SK-N-SH (cell line): Measurements from ENCODE around the gene MYO18A. TPM values are rescaled to one million over a fixed set of nuclear protein-coding genes. Genes with fewer than 3 reads are reported as not detected.

Experiments used
- CTCF ChIA-PET: fragments of 300-600, 350-600 bp; formaldehyde crosslinking; extraction: SDS; loops from one replicate; lab custom pipeline; 2021; lab: Yijun Ruan, JAX
- POLR2A ChIA-PET: fragments of 350-600 bp; sonication (Branson Sonifier 250); formaldehyde crosslinking; extraction: SDS; loops from one replicate; lab custom pipeline; 2020; ENCODE audit warnings: antibody characterized with exemption, inconsistent platforms; lab: Yijun Ruan, JAX
- DNase-seq: peaks from one replicate; pipeline ENCODE4 v3.0.0; 2012
- H2AFZ ChIP-seq: fragments of 200-600 bp; sonication (generic); 2 replicates; pipeline ENCODE4 v1.8.1; 2016; ENCODE audit warnings: antibody characterized with exemption, mild to moderate bottlenecking, low read depth
- H3F3A ChIP-seq: fragments of 200-600 bp; sonication (generic); replicated peaks from 2 replicates; pipeline ENCODE3; 2016; ENCODE audit warnings: antibody characterized with exemption, mild to moderate bottlenecking; ENCODE audit not compliant: insufficient read depth
- H3K27ac ChIP-seq, 2 experiments: fragments of 200-500 bp in 1 of 2; fragments of 200-600 bp in 1 of 2; sonication (Bioruptor generic) in 1 of 2; sonication (generic), shearing (Covaris generic) in 1 of 2; 2 replicates each; pipeline versions ENCODE4 v1.5.1 to v1.6.1; 2014 to 2016; ENCODE audit warnings: low read depth in 2 of 2, inconsistent platforms in 1 of 2, low read length in 1 of 2, mild to moderate bottlenecking in 1 of 2, mixed read lengths in 1 of 2
- H3K27me3 ChIP-seq: fragments of 200-600 bp; sonication (generic), shearing (Covaris generic); 2 replicates; pipeline ENCODE4 v1.6.1; 2016; ENCODE audit warnings: mixed run types; ENCODE audit not compliant: insufficient read depth
- H3K36me3 ChIP-seq, 2 experiments: fragments of 200-500 bp in 1 of 2; fragments of 200-600 bp in 1 of 2; sonication (Bioruptor generic) in 1 of 2; sonication (generic) in 1 of 2; replicated peaks in 1 of 2; 2 replicates each; pipeline versions ENCODE3 to v1.5.1; 2014 to 2016; ENCODE audit warnings: low read length in 1 of 2, mild to moderate bottlenecking in 1 of 2; ENCODE audit not compliant: insufficient read depth in 2 of 2, control insufficient read depth in 1 of 2
- H3K4me1 ChIP-seq, 2 experiments: fragments of 200-500 bp in 1 of 2; fragments of 200-600 bp in 1 of 2; sonication (Bioruptor generic) in 1 of 2; sonication (generic), shearing (Covaris generic) in 1 of 2; 2 replicates each; pipeline versions ENCODE4 v1.5.1 to v1.6.1; 2014 to 2016; ENCODE audit warnings: low read depth in 1 of 2, low read length in 1 of 2, mixed run types in 1 of 2; ENCODE audit not compliant: insufficient read depth in 2 of 2, control insufficient read depth in 1 of 2
- H3K4me2 ChIP-seq: fragments of 200-600 bp; sonication (generic), shearing (Covaris generic); 2 replicates; pipeline ENCODE4 v1.6.1; 2017; ENCODE audit warnings: mixed run types
- H3K4me3 ChIP-seq, 2 experiments: fragments of 200-500 bp in 1 of 2; fragments of 200-600 bp in 1 of 2; sonication (Bioruptor generic) in 1 of 2; sonication (generic), shearing (Covaris generic) in 1 of 2; 2 replicates each; pipeline versions ENCODE4 v1.5.1 to v1.8.1; 2014 to 2016; ENCODE audit warnings: low read depth in 2 of 2, inconsistent platforms in 1 of 2, low read length in 1 of 2, mild to moderate bottlenecking in 1 of 2, mixed read lengths in 1 of 2, moderate library complexity in 1 of 2
- H3K79me2 ChIP-seq: fragments of 200-600 bp; sonication (generic); 2 replicates; pipeline ENCODE4 v1.8.1; 2017; ENCODE audit warnings: mild to moderate bottlenecking; ENCODE audit not compliant: insufficient read depth
- H3K9ac ChIP-seq: fragments of 200-600 bp; sonication (generic); 2 replicates; pipeline ENCODE4 v1.6.1; 2017; ENCODE audit warnings: mixed run types
- H3K9me2 ChIP-seq: fragments of 200-600 bp; sonication (generic); 2 replicates; pipeline ENCODE4 v1.6.1; 2017; ENCODE audit warnings: mixed run types
- H3K9me3 ChIP-seq: fragments of 200-600 bp; sonication (generic); 2 replicates; pipeline ENCODE4 v1.6.1; 2017; ENCODE audit warnings: mixed run types, mild to moderate bottlenecking, moderate library complexity
- H4K20me1 ChIP-seq: fragments of 200-600 bp; sonication (generic); 2 replicates; pipeline ENCODE4 v1.6.1; 2017; ENCODE audit warnings: mild to moderate bottlenecking, mixed run types; ENCODE audit not compliant: insufficient read depth
- EP300 ChIP-seq, 2 experiments: IDR thresholded peaks; 2 replicates each; pipeline versions ENCODE4 v1.4.0 to v1.6.1; 2012; ENCODE audit warnings: borderline replicate concordance in 1 of 2, low read depth in 1 of 2, low read length in 1 of 2
- FOSL2 ChIP-seq: IDR thresholded peaks from 2 replicates; pipeline ENCODE4 v1.4.0; 2012; ENCODE audit warnings: low read depth, mild to moderate bottlenecking, moderate library complexity, borderline replicate concordance
- FOXJ3 ChIP-seq: sonication (generic); formaldehyde crosslinking; IDR thresholded peaks from 2 replicates; pipeline ENCODE4 v1.5.1; 2020; ENCODE audit warnings: mild to moderate bottlenecking, missing genetic modification reagents
- FOXM1 ChIP-seq: IDR thresholded peaks from 2 replicates; pipeline ENCODE4 v1.4.0; 2012; ENCODE audit warnings: low read depth, mild to moderate bottlenecking
- GABPA ChIP-seq: IDR thresholded peaks from 2 replicates; pipeline ENCODE4 v1.4.0; 2012; ENCODE audit warnings: low read depth, mild to moderate bottlenecking
- MEF2A ChIP-seq: IDR thresholded peaks from 2 replicates; pipeline ENCODE4 v1.4.0; 2012; ENCODE audit warnings: low read depth, borderline replicate concordance
- NFIC ChIP-seq: IDR thresholded peaks from 2 replicates; pipeline ENCODE4 v1.4.0; 2012; ENCODE audit warnings: borderline replicate concordance
- NRF1 ChIP-seq: IDR thresholded peaks from 2 replicates; pipeline ENCODE4 v1.6.1; 2012; ENCODE audit warnings: low read depth, mild to moderate bottlenecking, low read length
- RAD21 ChIP-seq: IDR thresholded peaks from 2 replicates; pipeline ENCODE4 v1.6.1; 2012; ENCODE audit warnings: mild to moderate bottlenecking, low read length
- RCOR1 ChIP-seq: fragments of 150-350 bp; IDR thresholded peaks from 2 replicates; pipeline ENCODE4 v1.6.1; 2017; ENCODE audit warnings: antibody characterized with exemption, low read length
- RFX5 ChIP-seq: IDR thresholded peaks from 2 replicates; pipeline ENCODE4 v1.6.1; 2012; ENCODE audit warnings: mild to moderate bottlenecking, improper control_type of control experiment, low read length
- TAF1 ChIP-seq: IDR thresholded peaks from 2 replicates; pipeline ENCODE4 v1.6.1; 2012; ENCODE audit warnings: low read depth, mild to moderate bottlenecking, low read length, moderate library complexity, borderline replicate concordance
- TCF12 ChIP-seq: IDR thresholded peaks from 2 replicates; pipeline ENCODE4 v1.4.0; 2012
- YY1 ChIP-seq: IDR thresholded peaks from 2 replicates; pipeline ENCODE4 v1.4.0; 2012; ENCODE audit warnings: low read depth, mild to moderate bottlenecking
- WGBS: methylation state at CpG from one replicate; pipeline ENCODE4 v1.1.6; 2017; ENCODE audit warnings: low lambda C conversion rate; 5-methylcytosine and 5-hydroxymethylcytosine counted together
- polyA plus RNA-seq, 3 experiments: library from polyadenylated mRNA; depleted of rRNA; stranded (reverse); fragments of >200 nt; gene quantifications; 2 replicates each; pipeline ENCODE4 v1.2.3, GENCODE V29; 2012
- TF ChIP-seq, protein P1 (sequence below): fragments of 150-350 bp; IDR thresholded peaks from 2 replicates; pipeline ENCODE4 v1.6.1; 2017; ENCODE audit warnings: antibody characterized with exemption, low read length, low read depth, borderline replicate concordance
- TF ChIP-seq, protein P2 (sequence below): fragments of 150-350 bp; IDR thresholded peaks from 2 replicates; pipeline ENCODE4 v1.6.1; 2016; ENCODE audit warnings: mild to moderate bottlenecking, low read depth, low read length
- TF ChIP-seq, protein P3 (sequence below): IDR thresholded peaks from 2 replicates; pipeline ENCODE4 v1.4.0; 2012; ENCODE audit warnings: low read depth, borderline replicate concordance

The MYO18A gene
- polyA plus RNA-seq, 1 of the 3 experiments (the other 2 are of a cell fraction), result 6.6 TPM

DNA sequence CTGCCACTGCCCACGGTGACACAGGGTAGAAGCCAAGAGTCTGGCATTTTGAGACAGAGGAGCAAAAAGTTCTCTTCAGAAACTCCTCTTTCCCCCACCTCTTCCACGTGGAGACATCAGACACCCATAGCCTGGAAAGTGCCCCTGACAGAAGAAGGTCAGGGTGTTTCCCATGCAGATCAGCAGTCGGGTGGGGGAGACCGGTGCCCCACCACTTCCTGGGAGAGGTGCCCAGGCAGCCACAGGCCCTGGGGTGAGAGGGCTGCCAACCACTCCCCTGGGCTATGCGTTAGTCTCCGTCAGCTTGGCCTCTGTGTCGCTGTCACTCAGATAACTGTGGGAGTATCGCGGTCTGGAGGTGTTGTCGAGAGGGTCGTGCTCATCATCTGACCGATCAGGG lies 105.7 kb downstream of the MYO18A start:
- no peak for DNase-seq
- Histone ChIP-seq H3K79me2 (no peaks in the 10 kb centered on the region), H3K9me2 (no peaks in the 10 kb centered on the region), H3K9me3 (no peaks in the 10 kb centered on the region), H3K4me1 (peaks cover 6 to 12% of the 10 kb centered on the region in 2 experiments; a peak in 1 of 4 replicates), H3K36me3 (peaks cover 0 to 3% of the 10 kb centered on the region in 2 experiments), H3K4me3 (no peak overlapping the region), H2AFZ (no peak overlapping the region), H3K27me3 (no peaks in the 10 kb centered on the region), H3K9ac (no peak overlapping the region), H3K27ac (no peak overlapping the region), H3K4me2 (no peak overlapping the region), H4K20me1 (no peaks in the 10 kb centered on the region), H3F3A (no peaks in the 10 kb centered on the region)
- WGBS, result 90% methylated on average over 11 of the region's 12 CpGs
- CTCF ChIA-PET, result interaction anchor here (1.3 kb wide), 1 partner anchor 42 kb away, joined by 3 read pairs; no protein-coding TSS in a partner anchor
- POLR2A ChIA-PET, result no interaction called here
- TF ChIP-seq NRF1 (no peak), TAF1 (no peak), RCOR1 (no peak), RAD21 (no peak), MEF2A (no peak), GABPA (no peak), NFIC (no peak), TCF12 (no peak), RFX5 (no peak), FOSL2 (no peak), FOXM1 (no peak), EP300 (IDR thresholded peaks at IDR 0.05; ENCODE audit: borderline replicate concordance in 1 of 2, low read depth in 1 of 2, low read length in 1 of 2) (no peak)
- TF ChIP-seq, protein P1, sequence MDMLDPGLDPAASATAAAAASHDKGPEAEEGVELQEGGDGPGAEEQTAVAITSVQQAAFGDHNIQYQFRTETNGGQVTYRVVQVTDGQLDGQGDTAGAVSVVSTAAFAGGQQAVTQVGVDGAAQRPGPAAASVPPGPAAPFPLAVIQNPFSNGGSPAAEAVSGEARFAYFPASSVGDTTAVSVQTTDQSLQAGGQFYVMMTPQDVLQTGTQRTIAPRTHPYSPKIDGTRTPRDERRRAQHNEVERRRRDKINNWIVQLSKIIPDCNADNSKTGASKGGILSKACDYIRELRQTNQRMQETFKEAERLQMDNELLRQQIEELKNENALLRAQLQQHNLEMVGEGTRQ, result no peak
- TF ChIP-seq, protein P2, sequence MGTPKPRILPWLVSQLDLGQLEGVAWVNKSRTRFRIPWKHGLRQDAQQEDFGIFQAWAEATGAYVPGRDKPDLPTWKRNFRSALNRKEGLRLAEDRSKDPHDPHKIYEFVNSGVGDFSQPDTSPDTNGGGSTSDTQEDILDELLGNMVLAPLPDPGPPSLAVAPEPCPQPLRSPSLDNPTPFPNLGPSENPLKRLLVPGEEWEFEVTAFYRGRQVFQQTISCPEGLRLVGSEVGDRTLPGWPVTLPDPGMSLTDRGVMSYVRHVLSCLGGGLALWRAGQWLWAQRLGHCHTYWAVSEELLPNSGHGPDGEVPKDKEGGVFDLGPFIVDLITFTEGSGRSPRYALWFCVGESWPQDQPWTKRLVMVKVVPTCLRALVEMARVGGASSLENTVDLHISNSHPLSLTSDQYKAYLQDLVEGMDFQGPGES, result no peak
- TF ChIP-seq, protein P3, sequence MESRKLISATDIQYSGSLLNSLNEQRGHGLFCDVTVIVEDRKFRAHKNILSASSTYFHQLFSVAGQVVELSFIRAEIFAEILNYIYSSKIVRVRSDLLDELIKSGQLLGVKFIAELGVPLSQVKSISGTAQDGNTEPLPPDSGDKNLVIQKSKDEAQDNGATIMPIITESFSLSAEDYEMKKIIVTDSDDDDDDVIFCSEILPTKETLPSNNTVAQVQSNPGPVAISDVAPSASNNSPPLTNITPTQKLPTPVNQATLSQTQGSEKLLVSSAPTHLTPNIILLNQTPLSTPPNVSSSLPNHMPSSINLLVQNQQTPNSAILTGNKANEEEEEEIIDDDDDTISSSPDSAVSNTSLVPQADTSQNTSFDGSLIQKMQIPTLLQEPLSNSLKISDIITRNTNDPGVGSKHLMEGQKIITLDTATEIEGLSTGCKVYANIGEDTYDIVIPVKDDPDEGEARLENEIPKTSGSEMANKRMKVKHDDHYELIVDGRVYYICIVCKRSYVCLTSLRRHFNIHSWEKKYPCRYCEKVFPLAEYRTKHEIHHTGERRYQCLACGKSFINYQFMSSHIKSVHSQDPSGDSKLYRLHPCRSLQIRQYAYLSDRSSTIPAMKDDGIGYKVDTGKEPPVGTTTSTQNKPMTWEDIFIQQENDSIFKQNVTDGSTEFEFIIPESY, result no peak

DNA sequence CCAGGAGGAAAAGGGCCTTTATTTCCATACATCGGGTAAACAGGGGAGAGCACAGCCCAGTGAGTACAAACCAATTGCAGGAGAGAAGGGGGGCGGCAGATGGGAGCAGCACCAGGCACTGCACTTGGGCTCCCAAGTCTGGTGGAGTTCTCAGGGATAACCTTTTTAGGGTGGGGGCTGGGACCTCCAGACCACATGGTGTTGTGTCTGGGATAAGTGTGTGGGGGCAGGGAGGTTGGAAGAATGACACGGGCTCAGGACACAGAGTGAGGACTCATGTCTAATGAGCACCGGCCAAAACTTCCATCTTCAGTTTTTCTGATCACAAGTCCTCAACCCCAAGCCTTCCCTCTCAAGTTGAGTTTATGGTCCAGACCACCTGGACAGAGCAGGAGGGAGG lies 106.7 kb downstream of the MYO18A start:
- TF ChIP-seq FOXJ3 (CRISPR knock-in tag) (no peak), YY1 (no peak)
- Histone ChIP-seq H3K9me2 (no peaks in the 10 kb centered on the region), H3K9me3 (no peaks in the 10 kb centered on the region), H3K79me2 (no peaks in the 10 kb centered on the region), H4K20me1 (no peaks in the 10 kb centered on the region), H3K36me3 (no peaks in the 10 kb centered on the region), H3K27me3 (no peaks in the 10 kb centered on the region), H3K4me3 (no peak overlapping the region), H3K27ac (no peak overlapping the region), H3K4me2 (no peak overlapping the region), H3F3A (no peaks in the 10 kb centered on the region), H2AFZ (no peak overlapping the region), H3K9ac (no peak overlapping the region), H3K4me1 (peaks cover 4 to 6% of the 10 kb centered on the region in 2 experiments; a peak in 1 of 4 replicates)
- ChIA-PET POLR2A (no interaction called here), CTCF (interaction anchor here (1.1 to 1.5 kb wide), 2 partner anchors 12 to 14 kb away, joined by 3 read pairs; no protein-coding TSS in a partner anchor)
- no peak for DNase-seq
- 90% methylated on average over 4 of the region's 4 CpGs for WGBS
